SHP77 (cell line): ENCODE results near the gene COLQ.
"Not testable (repeated sequence)": the region's sequence is repeated elsewhere in the genome, so short reads cannot be mapped to it uniquely, and the experiment has no call there.

Experiments
- DNase-seq, 2 experiments: peaks; one replicate each; lab custom pipeline; 2025; lab: John Stamatoyannopoulos, UW

The COLQ gene

DNA sequence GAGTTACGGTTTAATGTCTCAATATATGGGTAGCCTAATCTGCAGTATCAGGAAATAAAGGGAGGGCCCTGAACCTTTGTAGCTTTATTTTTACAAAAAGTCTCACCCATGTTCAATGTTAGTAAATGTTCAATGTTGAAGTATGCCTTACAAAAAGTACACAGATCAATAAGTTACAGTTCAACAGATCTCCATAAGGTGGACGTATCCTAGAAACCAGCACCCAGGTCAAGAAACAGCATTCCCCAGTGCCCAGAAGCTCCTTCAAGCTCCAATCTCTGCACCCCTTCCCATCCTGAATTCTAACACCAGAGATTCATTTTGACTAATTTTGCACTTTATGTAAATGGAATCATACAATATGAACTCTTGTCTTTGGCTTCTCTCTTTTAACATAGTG, 31.3 kb downstream of the COLQ start:
- DNase-seq = no peak

DNA sequence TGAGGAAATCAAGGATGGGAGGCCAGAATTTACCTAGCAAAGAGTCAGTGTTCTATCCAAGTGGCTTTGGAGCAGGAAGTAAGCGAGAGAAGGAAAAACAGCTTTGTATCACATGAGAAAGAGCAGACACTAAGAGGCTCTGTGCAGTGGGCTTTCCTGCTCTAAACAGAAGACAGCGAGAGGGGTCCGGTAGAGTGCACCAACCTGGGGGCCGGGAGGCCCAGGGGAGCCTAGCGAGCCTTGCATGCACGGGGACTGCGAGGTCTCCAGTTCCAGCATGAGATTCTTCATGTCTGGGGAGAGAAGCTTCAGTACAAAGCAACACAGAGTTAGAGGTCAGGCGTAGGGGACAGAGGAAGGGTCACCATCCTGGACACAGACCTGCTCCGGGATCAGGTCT, 33.5 kb downstream of the COLQ start:
- DNase-seq = no peak

GRCh38 chr3:15486979-15487378, 34.5 kb downstream of the COLQ start:
- DNase-seq = no peak

DNA sequence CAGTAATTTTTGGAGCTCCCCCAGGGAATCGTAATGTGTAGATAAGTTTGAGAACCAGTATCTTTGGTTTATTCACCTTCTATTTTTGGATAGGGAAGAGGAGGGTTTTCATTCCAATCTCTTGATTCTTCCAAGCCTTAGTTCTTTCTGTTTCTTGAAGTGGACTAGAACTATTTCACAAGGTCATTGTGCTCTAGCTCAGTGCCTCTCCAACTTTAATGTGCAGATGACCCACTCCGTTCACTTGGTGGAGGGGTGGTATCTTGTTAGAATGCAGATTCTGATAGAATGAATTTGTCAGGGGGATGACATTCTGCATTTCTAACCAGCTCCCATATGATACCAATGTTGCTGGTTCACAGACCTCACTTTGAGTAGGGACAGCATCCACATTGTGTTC, 35.5 kb downstream of the COLQ start:
- DNase-seq = no peak

GRCh38 chr3:15484551-15484950, 37.0 kb downstream of the COLQ start:
- not testable (repeated sequence) for DNase-seq

DNA sequence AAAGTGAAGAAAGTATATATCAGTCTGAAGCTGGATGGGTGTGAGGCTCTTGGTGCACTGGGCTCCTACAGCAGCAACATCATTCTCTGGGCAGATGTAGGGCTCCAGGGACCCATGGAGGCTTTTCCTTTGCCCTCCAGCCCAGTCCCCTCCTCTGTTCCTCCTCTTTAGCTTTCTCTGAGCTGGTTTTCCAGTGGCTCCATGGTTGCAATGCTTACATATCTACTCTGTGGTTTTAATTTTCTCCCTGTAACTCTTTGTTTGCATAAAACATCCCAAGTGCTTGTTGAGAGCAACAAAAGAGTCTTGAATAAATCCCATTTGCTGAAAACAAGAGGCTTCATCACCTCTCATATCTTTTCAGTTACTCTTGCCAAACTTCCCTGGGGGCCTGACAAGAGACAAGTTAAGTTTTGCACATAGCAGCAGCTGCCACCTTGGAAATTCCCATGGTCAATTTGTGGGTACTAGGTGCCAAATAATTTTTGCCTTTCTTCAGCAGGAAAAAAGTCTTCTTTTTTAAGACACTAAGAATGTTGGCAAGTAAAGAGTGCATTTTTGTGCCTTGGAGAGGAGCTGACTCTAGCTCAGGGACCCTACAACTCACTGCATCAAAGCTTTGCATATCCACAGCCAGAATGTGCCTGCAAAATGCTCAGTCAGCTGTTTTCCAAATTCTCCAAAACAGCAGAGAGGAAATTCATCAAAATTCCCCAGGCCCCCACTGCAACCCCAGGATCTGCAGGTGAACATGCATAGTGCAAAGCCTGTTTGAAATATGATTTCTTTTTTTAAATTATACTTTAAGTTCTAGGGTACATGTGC, 41.9 kb downstream of the COLQ start:
- DNase-seq = no peak

DNA sequence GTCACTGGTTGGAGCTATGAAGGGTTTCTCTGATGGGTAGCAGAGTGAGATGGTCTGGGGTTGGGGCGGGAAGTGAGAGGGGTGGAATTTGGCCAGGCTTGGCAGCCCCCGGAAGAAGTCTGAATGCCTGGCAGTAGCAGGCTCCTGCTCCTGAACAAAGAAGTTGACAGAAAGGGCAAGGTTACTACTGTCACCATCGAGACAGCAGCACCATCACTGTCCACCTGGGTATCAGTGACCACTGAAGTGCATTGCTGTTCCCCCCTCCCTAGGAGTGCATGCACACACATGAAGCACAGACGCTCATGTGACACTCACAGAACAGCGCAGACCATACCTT, 42.9 kb downstream of the COLQ start:
- no peak for DNase-seq

DNA sequence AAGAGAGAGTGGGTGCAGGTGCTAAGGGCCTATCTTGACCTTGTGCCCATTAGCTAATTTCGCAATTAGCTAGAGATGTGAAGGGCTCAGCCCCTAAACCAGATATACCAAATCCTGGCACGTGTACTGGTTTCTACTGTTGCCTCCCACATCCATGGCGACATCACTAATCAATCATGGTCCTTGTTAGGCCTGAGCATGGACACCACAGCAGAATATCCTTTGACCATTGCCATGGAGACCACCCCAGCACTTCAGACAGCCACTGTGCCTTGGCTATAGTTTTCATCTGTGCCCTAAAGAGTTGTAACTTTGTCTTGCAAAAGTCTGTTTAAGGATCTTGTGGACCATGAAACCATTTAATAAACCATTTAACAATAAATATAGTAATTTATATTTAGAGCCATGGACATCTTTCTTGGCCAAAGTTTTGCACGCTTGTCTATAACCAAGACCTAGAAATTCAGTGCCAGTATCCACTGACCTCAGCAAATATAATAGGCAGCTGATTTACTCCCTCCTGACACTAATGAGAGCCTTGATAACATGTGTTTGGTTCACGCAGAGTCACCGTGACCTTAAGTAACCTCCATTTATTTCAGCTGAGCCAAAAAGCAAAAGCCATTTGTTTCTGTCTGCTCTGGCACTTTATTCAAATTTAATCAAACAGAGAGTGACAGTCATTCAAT, 43.4 kb downstream of the COLQ start:
- DNase-seq = no peak

DNA sequence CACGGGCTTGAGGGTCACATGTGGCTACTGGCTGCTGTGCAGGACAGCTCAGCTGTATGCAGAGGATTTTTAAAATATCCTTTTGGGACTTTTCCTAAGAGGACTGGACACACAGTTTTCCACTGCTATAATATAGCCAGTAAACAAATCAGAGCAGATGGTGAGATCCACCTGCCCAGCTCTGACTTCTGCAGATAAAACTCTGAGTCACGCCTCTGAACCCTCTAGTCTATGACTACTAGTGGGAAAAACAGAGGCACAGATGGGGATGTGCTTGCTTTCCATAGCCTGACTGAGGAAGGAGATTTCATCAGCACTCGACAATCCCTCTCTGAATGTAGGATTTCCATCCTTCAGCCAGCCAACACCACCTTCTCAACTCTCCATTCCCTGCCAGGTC, 45.1 kb downstream of the COLQ start:
- DNase-seq = peak in 1 of 2 experiments; percentile 21

- no peak for DNase-seq
Observed at GRCh38 chr3:15475161-15475560, 46.3 kb downstream of the COLQ start.

GRCh38 chr3:15471861-15472260, 49.6 kb downstream of the COLQ start:
- no peak for DNase-seq

DNA sequence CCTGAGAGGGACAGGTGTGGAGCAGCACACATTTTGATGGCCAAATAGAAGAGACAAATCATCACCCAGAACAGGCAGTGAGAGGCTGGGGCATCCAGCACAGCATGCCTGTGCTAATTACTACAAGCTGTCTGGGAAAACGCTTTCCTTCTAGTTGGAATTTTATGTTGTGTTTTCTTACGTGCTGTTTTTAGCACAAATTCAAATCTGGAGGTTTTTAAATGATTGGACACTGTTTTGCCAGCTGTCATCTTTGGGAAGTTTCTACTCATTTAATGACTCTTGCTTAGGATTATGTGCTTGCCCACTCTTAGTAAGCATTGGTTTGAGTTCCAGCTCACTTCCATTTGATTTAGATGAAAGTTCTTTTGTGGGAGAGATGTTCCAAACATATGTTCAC, 50.7 kb downstream of the COLQ start:
- no peak for DNase-seq

DNA sequence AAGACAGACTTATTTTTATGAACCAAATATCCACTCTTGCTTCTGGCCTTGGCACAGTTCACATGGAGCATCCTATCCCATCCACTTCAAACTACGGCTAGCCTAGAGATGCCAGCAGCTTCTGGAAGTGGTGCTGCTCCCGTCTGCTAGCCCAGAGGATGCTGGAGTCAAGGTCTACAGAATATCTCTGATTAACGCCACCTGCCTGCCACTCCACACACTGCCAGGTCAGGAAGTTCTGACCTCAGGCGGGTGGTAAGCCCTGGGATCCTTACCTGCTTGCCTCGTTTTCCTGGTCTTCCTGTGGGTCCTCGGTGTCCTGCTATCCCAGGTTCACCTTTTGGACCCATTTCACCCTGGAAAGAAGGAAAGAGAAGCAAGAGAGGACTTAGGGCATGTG, 51.2 kb downstream of the COLQ start:
- no peak for DNase-seq

- no peak for DNase-seq
Observed at GRCh38 chr3:15467227-15468181, 54.0 kb downstream of the COLQ start.

- no peak for DNase-seq
Observed at GRCh38 chr3:15465876-15466585, 55.5 kb downstream of the COLQ start.

DNA sequence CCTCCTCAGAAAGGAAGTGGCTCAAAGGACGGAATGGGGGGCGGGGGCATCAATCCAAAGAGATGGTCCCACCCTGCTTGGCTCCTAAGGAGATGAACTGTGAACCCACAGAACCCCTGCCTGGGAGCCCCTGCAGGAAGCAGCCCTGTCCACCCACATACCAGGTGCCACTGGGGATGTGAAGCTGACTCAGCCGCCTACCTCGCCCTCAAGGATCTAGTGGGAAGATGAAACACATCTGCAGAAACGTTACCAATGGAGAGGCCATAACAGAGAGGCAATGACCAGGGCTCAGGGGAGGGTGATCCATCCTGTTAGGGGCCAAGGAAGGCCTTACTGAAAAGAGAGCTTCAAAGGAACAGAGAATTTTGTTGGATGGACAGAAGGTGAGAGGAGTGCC, 59.1 kb downstream of the COLQ start:
- DNase-seq = no peak

- DNase-seq = no peak
Observed at GRCh38 chr3:15460891-15461531, 60.5 kb downstream of the COLQ start.

- DNase-seq = no peak
Observed at GRCh38 chr3:15458212-15458780, 63.2 kb downstream of the COLQ start.

GRCh38 chr3:15456915-15457314, 64.6 kb downstream of the COLQ start:
- not testable (repeated sequence) for DNase-seq

GRCh38 chr3:15456321-15456720, 65.2 kb downstream of the COLQ start:
- no peak for DNase-seq

DNA sequence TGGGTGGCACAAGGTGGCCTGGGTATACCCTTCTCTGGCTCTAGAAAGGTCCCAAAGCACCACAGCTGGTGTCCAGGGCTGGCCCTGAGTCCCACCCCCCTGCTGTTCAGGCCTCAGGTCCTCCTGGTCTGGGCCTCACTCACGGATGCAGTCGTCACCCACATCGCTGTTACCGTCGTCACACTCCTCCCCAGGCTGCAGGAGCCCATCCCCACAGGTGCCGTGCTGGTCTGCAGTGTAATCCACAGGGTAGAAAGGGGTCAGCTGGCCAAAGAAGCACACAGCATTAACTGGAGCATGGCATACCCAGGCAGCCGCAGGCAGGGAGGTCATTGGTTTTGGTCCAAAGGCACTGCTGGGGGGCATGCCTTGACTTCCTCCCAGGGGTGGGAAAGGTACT, 65.8 kb downstream of the COLQ start:
- DNase-seq = no peak
